ENCODE results near the gene NPFF. TPM values are rescaled to one million over a fixed set of nuclear protein-coding genes. Genes with fewer than 3 reads are reported as not detected.

The NPFF gene
- total RNA-seq, 2 experiments from 2014 or later = not detected

GRCh38 chr12:53513712-53514410 lies 6.6 kb upstream of the NPFF start:
- Mint-ChIP-seq H3K9me3 (no peaks in the 10 kb centered on the region), H3K27ac (no peak overlapping the region), H3K4me1 (ENCODE audit: low read depth) (peaks cover 3% of the 10 kb centered on the region), H3K27me3 (no peaks in the 10 kb centered on the region), H3K36me3 (ENCODE audit: low read depth) (peaks cover 9% of the 10 kb centered on the region), H3K4me3 (no peak overlapping the region)
- TF ChIP-seq CTCF (IDR thresholded peaks at IDR 0.05) = no peak
- ATAC-seq (no peak), DNase-seq (no peak)
- ChIA-PET CTCF (interaction anchor here (0.8 to 1.7 kb wide), 4 partner anchors 13 to 230 kb away, joined by 3 to 6 read pairs (median 3); partner anchors contain the start of genes AAAS and TARBP2), POLR2A (interaction anchor here (54.1 kb wide), 1 partner anchor 46 kb away, joined by 1494 read pairs; the partner anchor contains the start of gene PCBP2)
- intact Hi-C loops (cut with micrococcal nuclease) = no loop called here

- ATAC-seq (no peak), DNase-seq (no peak)
- intact Hi-C loops (cut with micrococcal nuclease) = no loop called here
- Mint-ChIP-seq H3K9me3 (no peaks in the 10 kb centered on the region), H3K27ac (no peak overlapping the region), H3K36me3 (ENCODE audit: low read depth) (peaks cover 12% of the 10 kb centered on the region), H3K27me3 (no peaks in the 10 kb centered on the region), H3K4me1 (ENCODE audit: low read depth) (peaks cover 10% of the 10 kb centered on the region), H3K4me3 (no peak overlapping the region)
- ChIA-PET POLR2A (interaction anchor here (1.2 to 54.1 kb wide), 2 partner anchors 9 to 43 kb away, joined by 3 to 1494 read pairs; partner anchors contain the start of genes PCBP2 and TARBP2), CTCF (interaction anchor here (1.1 to 4.8 kb wide), 10 partner anchors 9 to 237 kb away, joined by 3 to 66 read pairs (median 6); partner anchors contain the start of genes AAAS and TARBP2)
- no peak for TF ChIP-seq CTCF (IDR thresholded peaks at IDR 0.05)
These were observed 3.0 kb upstream of the NPFF start for GRCh38 chr12:53510181-53510812.

- no peak overlapping the region for H3K4me3 Mint-ChIP-seq
These were observed 1.4 kb upstream of the NPFF start for GRCh38 chr12:53508534-53509170.

GRCh38 chr12:53507603-53507885 lies 260 bp upstream of the NPFF start:
- Mint-ChIP-seq H3K27ac (no peak overlapping the region), H3K4me1 (ENCODE audit: low read depth) (peaks cover 20% of the 10 kb centered on the region), H3K4me3 (no peak overlapping the region), H3K9me3 (no peaks in the 10 kb centered on the region), H3K36me3 (ENCODE audit: low read depth) (peaks cover 3% of the 10 kb centered on the region), H3K27me3 (no peaks in the 10 kb centered on the region)
- ChIA-PET CTCF (interaction anchor here (0.7 to 4.8 kb wide), 13 partner anchors 11 to 187 kb away, joined by 3 to 66 read pairs (median 10); partner anchors contain the start of genes AAAS and ATP5MC2), POLR2A (interaction anchor here (54.1 kb wide), 1 partner anchor 40 kb away, joined by 1494 read pairs; the partner anchor contains the start of gene PCBP2)
- TF ChIP-seq CTCF (IDR thresholded peaks at IDR 0.05) = no peak
- DNase-seq (no peak), ATAC-seq (no peak)
- intact Hi-C loops (cut with micrococcal nuclease) = loop anchor here (5.0 to 10.0 kb wide), 2 partner anchors 35 to 153 kb away; no protein-coding TSS in a partner anchor

More at GRCh38 chr12:53508534-53509170, 1.4 kb upstream of the NPFF start:
- CTCF ChIA-PET = interaction anchor here (0.6 to 4.8 kb wide), 39 partner anchors 8 to 297 kb away, joined by 3 to 66 read pairs (median 5); partner anchors contain the start of genes AAAS, ATP5MC2, MAP3K12 and TARBP2
- peaks cover 12% of the 10 kb centered on the region for H3K4me1 Mint-ChIP-seq (ENCODE audit: low read depth)
- peaks cover 3% of the 10 kb centered on the region for H3K36me3 Mint-ChIP-seq (ENCODE audit: low read depth)
- DNase-seq (peak; percentile 93), ATAC-seq (peak; percentile 100)
- peak; percentile 92 for TF ChIP-seq CTCF (IDR thresholded peaks at IDR 0.05)
- H3K9me3 Mint-ChIP-seq = no peaks in the 10 kb centered on the region
- H3K27ac Mint-ChIP-seq = peak overlapping the region; percentile 58
- intact Hi-C loops (cut with micrococcal nuclease) = loop anchor here (5.0 to 10.0 kb wide), 2 partner anchors 36 to 154 kb away; no protein-coding TSS in a partner anchor
- POLR2A ChIA-PET = interaction anchor here (0.6 to 54.1 kb wide), 4 partner anchors 13 to 156 kb away, joined by 3 to 1494 read pairs (median 4); partner anchors contain the start of gene PCBP2
- no peaks in the 10 kb centered on the region for H3K27me3 Mint-ChIP-seq

All from activated CD8-positive, alpha-beta T cell treated with anti-CD3 and anti-CD28 coated beads for 36 hours (primary cell).